NCI-H82 treated with DMSO at 0.1 percent for 48 hours (cell line): ENCODE data around the gene A3GALT2.
"Not testable (repeated sequence)": the region's sequence is repeated elsewhere in the genome, so short reads cannot be mapped to it uniquely, and the experiment has no call there.

Experiments used
- DNase-seq: peaks from one replicate; lab custom pipeline; 2025; ENCODE audit not compliant: unreplicated experiment; lab: John Stamatoyannopoulos, UW

The A3GALT2 gene

DNA sequence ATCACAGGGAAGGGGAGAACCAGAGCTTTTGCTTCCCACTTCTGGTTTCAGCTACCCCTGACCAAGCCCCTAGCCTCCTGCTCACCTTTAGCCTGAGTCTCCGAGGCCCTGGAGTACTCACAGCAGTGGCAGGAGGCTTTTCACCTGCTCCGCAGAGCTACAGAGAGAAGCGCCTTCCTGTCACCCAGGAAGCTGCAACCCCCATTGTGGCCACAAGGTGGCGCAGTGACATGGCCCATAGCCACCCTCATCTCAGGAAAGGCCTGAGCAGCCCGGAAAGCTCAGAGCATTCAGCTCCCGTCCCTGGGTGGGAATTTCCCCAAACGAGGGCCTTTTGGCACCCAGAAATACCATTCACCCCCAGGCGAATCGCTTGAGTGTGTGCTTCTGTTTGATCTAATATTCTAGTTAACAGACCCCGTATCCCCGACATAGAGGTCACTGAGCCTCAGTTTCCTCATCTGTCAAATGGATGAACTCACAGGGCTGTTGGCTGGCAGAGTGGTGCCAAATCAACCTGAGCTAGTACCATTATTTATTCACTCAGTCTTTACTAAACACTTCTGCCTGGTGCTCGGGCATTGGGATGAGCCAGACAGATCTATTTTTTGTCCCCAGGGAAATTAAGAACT is 25.3 kb downstream of the A3GALT2 start:
- DNase-seq = peak; percentile 26

DNA sequence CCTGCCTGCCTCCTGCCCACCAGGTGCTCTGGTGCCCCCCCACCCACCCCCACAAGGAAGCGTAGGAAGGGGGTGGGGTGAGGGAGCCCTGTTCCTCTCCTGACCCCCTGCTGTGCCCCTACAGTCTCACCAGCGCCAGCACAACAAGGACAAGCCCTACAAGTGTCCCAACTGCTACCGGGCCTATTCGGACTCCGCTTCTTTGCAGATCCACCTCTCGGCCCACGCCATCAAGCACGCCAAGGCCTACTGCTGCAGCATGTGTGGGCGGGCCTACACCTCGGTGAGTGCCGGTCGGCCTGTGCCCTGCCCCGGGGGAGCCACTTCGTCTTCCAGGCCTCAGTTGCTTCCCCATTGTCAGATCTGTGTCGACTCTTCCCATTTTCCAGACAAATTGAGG is 25.9 kb downstream of the A3GALT2 start:
- DNase-seq = no peak

DNA sequence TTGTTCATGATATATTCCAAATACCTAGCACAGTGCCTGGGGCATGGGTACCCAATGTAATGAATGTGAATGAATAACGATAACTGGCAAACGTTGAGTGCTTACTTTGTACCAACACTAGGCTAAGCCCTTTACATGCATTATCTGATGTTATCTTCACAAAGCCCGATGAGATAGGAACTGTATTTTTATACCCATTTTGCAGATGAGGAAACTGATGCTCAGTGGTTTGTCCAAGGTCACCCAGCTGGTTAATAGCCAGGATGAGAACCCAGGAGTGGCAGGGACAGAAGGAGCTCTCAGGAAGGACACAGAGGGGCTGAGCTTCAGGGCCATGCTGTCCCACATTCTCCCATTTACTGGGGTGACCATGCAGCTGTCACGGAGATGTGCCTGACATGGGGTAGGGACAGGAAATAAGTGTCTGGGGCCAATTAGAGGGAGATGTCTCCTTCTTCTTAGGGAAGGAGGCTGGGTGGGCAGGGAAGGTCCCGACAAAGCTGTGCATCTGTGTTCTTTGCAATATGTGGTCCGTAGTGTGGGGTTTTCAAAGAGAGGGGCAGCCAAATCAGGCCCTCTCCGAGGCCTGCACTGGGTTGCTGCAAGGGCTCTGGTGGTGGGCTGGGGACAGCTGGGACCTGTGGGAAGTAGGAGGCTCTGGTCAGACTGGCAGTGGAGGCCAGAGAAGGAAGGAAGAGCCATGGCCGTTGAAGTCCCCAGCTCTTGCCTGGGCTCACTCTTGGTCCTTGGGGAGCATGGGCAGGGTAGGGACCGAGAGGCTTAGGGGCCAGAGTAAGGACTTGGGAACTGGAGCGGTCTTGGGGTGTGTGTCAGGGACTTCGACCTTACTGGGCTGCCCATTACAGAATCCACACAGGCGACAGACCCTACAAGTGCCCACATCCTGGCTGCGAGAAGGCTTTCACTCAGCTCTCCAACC is 26.6 kb downstream of the A3GALT2 start:
- no peak for DNase-seq

DNA sequence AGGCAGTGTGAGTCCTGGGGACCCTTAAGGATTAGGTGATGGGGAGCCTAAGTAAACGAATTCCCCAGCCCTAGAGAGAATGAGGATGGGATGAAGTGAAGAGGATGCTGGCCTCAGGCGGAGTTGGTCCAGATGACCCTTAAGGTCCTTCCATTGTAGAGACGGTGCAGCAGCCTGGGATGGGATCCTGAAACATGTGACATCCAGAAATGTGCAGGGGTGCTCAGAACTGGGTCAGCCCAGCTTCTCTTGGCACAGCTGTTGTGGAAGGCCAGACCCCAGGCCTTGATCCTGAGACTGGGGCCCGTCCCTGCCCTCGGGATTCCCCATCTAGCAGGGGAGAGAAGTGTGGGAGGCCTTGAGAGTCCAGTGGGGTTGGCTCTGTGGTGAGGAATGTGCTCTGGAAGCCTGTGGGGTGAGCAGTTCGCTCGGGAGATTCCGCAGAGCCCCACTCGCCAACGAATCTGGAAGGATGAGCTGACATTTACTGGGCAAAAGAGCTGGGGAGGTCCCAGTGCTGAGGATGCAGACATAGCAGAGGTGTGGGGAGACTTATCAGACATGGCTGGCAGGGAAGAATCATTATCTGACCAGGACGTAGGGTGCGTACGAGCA is 28.1 kb downstream of the A3GALT2 start:
- no peak for DNase-seq

DNA sequence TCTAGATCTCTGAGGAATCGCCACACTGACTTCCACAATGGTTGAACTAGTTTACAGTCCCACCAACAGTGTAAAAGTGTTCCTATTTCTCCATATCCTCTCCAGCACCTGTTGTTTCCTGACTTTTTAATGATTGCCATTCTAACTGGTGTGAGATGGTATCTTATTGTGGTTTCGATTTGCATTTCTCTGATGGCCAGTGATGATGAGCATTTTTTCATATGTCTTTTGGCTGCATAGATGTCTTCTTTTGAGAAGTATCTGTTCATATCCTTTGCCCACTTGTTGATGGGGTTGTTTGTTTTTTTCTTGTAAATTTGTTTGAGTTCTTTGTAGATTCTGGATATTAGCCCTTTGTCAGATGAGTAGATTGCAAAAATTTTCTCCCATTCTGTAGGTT is 30.3 kb downstream of the A3GALT2 start:
- not testable (repeated sequence) for DNase-seq

DNA sequence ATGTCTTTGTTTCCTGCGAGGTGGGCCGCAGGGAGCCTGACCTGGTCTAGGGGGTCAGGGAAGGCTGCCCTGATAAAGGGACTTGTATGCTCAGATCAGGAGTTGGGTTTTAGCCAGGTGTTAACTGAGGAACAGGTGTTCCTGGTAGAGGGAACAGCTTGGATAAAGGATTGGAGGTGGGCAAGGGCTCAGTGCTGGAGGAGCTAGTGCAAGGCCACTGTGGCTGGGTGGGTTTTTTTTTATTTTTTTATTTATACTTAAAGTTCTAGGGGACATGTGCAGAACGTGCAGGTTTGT is 31.1 kb downstream of the A3GALT2 start:
- DNase-seq = no peak

DNA sequence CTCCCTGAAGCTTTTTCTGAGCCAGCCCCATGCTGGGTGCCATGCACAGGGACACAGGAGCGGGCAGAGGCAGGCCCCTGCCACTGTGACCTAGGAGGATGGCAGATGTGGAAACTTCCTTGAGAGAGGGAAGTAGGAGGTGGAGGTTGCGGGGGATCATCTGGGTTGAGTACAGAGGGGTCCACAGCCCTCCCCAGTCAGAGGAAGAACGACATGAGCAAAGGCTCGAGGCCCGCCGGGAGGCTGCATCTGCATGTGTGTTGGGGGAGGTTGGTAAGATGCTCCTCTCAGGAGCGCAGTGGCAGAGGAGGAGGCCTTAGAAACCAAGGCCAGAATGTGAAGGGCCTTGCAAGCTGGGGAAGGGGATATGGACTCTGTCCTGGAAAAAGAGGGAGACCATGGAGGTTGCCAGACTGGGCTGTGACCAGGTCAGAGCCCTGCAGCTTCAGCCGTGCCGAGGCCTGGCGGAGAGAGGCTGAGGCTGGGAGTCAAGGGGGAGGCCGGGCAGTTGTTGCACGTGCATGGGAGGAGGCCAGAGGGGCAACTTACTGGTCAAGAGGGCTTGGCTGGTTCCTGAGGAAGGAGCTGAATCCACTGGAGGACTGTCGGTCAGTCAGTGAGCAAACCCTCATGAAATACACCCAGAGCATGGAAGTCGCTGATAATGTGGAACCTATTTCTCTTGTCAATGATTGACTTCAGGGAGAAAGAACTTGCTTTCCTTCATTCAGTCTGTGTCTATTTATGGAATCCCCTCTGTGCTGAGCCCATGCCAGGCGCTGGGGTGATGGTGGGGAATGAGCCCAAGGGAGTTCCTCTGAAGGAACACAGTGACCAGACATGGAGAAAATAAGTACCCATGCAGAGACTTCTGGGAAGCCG is 31.7 kb downstream of the A3GALT2 start:
- DNase-seq = no peak

DNA sequence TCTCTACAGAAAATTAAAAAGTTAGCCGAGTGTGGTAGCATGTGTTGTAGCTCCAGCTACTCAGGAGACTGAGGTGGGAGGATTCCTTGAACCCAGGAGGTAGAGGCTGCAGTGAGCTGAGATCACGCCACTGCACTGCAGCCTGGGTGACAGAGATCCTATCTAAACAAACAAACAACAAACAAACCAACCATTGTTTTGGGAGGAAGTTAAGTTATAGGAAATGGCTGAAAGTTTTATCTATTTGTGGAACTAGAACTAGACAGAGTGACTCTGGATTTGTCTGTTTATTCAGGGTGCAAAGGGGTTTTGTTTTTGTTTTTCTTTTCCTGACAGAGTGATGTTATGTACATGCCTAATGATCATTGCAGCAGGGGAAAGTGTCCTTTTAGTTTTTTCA is 33.6 kb downstream of the A3GALT2 start:
- no peak for DNase-seq

DNA sequence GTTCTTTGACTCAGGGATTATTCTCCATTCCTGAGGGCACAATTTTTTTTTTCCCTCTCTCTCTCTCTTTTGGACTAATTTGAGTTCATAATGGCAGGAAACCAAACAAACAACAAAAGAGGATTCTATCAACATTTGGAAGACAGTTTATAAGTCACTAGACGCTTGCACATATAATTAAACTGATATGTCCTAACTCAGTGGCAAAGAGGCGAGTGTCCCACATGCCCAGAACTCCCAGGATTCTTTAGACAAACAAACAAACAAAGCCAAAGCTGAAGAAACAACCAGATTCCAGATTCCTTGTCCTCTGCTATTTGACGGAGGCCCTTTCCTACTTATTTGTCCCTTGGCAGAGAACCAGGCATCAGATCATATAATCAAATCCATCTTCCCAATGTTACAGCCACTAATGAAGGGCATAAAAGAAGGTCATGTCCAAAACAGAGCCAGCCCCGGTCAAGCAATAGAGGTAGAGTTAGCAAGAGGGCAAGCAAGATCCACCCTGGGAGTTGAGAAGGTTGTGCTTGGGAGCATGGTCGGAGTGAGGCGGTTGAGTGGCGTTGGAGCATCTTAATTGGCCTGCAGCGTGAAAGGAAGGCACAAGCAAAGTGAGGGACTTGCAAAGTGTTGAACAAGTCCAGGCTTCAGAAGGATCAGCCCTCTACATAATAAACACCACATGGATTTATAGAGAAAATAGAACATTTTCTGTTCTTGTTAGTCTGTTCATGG is 34.3 kb downstream of the A3GALT2 start:
- DNase-seq = no peak

DNA sequence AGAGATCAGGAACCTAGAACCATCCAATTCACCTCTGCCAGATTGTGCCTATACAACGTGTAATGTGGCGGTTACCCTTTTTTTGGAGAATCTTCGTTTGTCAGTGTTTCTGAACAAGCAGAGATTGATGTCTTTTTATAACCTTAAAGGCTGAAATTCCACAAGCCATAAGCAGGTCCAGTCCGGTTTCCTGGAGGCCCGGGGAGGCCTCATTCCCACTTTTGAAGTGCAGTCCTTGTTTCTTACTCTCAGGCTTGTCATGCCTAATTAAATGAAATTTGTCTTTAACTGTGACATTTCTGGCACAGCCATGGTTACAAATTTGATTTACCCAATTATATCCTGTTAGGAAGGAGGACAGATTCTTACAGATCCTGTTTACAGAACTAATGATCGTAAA is 36.8 kb downstream of the A3GALT2 start:
- DNase-seq = no peak

DNA sequence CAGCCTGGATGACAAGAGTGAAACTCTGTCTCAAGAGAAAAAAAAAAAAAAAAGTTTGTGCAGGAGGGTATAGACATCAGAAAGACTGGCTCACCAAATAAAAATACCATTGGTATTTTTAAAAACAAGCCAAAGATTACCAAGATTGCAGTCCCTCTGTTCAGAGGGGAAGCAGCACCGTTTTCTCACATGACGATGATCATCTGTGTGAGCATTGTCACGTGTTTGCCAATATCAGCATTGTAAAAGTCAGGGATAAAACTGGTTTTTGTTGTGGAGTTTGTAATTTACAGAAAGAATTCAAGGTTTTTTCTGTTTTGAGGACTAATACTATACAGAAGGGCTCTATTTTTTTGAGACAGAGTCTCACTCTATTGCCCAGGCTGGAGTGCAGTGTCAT is 38.1 kb downstream of the A3GALT2 start:
- no peak for DNase-seq

DNA sequence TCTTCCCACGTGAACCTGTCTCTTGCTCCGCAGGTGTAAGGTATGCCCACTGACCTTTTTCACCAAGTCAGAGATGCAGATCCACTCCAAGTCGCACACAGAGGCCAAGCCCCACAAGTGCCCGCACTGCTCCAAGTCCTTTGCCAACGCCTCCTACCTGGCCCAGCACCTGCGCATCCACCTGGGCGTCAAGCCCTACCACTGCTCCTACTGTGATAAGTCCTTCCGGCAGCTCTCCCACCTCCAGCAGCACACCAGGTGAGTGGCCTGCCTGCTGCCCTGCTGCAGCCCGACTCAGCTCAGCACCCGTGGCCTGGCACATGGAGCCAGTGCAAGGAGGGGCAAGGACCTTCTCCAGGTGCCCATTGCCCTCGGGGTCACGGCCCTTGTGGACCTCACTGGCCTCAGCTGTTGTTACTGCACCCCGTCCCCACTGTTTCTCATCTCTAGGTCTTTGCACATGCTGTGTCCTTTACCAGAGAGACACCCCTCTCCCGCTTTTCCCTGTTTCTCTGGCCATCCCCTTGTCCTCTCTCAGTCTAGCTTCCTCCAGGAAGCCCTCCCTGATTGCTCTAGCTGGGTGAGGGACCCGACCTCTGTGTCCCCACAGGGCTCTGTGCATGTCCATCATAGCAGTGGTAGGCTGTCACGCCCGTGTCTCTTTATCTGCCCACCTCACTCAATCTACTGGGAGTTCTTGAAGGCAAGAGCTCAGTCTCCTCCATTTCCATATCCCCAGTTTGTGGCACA is 39.2 kb downstream of the A3GALT2 start:
- DNase-seq = no peak

DNA sequence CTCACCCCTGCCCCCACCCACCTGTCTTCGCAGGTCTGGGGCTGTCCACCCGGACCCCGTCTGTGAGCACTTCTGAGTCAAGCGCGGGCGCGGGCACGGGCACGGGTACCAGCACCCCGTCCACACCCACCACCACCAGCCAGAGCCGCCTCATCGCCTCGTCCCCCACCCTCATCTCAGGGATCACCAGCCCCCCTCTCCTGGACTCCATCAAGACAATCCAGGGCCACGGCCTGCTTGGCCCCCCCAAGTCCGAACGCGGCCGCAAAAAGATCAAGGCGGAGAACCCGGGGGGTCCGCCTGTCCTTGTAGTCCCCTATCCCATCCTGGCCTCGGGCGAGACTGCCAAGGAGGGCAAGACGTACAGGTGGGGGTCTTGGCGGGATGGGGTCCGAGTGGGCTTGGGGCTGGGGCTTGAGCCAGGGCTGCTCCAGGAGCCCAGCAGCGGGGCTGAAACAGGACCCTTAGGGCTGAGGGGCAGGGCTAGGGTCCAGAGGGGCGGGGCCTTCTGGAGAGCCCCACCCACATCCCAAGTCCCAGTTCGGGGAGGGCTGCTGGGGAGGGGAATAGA is 40.7 kb downstream of the A3GALT2 start:
- DNase-seq = no peak

DNA sequence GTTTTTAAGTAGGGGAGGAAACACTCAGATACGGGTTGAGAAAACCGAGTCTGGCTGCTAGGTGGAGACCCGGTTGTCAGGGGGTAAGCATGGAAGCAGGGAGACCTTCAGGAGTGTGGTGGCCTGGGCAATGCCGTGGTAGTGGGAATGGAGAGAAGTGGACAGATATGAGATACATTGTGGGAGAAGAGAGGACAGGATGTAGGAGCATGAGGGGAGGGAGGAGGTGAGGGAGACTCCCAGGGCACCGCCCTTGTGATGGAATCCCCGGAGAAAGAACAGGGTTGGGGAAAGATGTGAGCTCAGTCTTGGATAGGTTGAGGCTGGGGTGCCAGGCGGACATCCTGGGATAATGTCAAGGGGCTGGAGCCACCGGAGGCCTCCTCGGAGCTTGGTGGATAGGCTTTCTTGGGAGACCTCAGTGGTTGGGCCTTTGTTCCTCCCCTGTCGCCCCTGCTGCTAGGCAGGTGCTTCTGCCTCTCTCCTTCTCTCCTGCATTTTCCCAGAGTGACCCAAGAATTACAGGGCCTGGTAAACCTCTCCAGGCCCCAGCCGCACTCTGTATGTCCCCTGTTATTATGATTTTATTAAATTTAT is 43.3 kb downstream of the A3GALT2 start:
- no peak for DNase-seq

DNA sequence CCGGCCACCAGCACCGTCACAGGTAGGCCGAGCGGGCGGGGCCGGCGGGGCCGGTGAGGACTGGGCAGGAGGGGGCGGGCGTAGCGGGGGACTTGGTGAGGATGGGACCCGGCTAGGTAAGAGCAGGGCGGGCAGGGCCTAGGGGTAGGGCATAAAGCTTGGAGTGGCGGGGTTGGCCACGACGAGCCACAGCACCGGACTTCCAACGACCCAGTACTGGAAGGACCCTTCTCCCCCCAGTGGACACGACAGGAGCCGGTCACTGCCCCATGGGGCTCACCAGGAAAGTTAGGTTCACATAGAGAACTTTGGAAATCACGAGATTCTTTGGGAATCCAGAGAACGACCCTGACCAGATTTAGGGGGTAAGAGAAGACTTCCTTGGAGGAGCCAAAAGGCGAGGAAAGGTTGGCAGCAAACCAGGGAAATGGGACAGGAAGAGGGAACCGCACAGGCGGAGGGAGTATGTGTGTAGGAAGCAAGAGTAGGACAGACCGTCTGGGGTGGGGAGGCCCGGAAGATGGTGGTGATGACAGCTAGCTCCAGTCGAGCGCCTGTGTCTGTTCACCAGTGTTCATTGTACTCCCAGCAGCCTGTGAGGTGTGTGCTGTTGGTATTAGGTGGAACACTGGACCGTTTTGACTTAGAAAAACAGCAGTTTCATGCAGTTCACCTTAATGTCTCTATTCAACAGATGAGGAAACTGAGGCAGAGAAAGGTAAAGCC is 44.2 kb downstream of the A3GALT2 start:
- no peak for DNase-seq

DNA sequence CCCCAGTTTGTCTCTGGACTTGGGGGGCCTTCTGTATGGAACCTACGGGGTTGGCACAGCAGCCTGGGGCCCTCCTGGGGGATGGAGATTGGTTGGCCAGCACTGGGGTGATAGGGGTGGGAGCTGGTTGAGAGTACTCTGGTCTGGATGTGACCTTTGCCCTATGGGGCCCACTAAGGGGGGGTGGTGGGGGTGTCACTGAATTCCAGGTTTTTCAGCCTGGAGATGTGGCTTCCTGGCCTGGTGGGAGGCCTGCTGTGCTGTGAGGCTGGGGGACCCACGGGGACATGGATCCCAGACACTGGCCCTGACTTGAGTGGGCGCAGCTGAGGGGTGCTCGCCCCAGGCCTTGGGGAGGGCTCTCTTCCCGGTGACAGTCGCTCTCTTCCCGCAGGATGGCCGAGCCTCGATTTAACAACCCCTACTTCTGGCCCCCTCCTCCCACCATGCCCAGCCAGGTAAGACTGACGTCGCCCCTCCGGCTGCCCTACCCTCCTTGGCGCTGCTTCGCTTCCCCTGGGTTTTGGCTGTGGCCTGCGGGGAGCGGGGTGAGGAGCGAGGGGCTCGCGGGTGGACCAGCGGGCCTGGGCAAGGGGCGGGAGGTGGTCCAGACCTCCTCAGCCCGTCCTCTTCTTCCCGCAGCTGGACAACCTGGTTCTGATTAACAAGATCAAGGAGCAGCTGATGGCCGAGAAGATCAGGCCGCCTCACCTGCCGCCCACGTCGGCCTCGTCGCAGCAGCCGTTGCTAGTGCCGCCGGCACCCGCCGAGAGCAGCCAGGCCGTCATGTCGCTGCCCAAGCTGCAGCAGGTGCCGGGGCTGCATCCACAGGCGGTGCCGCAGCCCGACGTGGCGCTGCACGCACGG is 45.0 kb downstream of the A3GALT2 start:
- DNase-seq = no peak

DNA sequence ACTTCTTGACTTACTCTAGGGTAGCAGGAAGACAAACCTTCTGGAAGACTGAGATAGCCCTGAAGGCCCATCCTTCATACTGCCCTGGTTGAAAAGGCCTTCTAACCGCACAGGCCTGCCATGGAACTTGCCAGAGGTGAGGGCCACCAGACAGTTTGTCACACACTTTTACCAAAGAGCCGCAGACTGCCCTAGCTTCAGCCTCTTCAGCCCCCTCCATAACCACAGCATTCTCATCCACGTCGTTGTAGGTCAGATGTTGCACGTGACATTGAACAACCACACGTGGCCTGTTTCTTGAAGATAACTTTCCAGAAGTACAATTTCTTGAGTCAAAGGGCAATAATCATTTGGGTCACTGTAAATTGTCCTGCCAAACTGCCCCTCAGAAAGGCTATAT is 45.7 kb downstream of the A3GALT2 start:
- DNase-seq = no peak

DNA sequence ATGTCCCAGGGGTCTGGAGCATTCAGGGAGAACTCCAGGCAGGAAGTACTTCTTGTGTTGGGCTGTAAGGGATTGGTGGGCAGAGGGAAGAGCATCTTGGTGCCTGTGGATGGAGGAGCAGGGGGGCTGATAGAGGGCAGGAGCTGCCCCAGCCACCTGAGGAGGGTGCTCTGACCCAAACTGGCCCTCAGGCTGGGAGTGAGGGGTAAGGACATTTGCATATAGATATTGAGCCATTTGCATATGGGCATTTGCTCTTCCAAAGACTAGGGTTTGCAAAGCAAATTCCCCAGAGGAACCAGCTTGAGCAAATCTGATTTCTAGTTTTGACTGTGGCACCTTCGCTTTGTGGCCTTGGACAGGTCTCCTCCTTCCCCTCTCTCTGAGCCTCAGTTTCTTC is 46.5 kb downstream of the A3GALT2 start:
- DNase-seq = no peak
